Left lung (tissue), 10 donors: Measurements from ENCODE around the gene LTBP2. TPM values are rescaled to one million over a fixed set of nuclear protein-coding genes. Genes with fewer than 3 reads are reported as not detected.

ENCODE experiments used
- ATAC-seq: fragments of 200-7000 bp; cut with Tn5 transposase; one replicate; pipeline ENCODE4 v1.9.1; 2020; ENCODE audit warnings: moderate library complexity
- DNase-seq, 4 donors: peaks; one replicate each; pipeline ENCODE4 v3.0.0-alpha.2; 2013 to 2020
- H3K27ac ChIP-seq, 2 donors: fragments of 200-600 bp; sonication (generic) in 1 of 2; one replicate each; pipeline versions ENCODE4 v1.5.0 to v1.8.0; 2020 to 2021
- H3K27me3 ChIP-seq, 2 donors: fragments of 200-600 bp; sonication (generic) in 1 of 2; one replicate each; pipeline versions ENCODE4 v1.5.0 to v1.8.0; 2020 to 2021
- H3K36me3 ChIP-seq, 2 donors: fragments of 200-600 bp; sonication (generic) in 1 of 2; one replicate each; pipeline versions ENCODE4 v1.5.0 to v1.8.0; 2020 to 2021
- H3K4me1 ChIP-seq, 2 donors: fragments of 200-600 bp; one replicate each; pipeline ENCODE4 v1.8.0; 2021
- H3K4me3 ChIP-seq, 2 donors: fragments of 200-600 bp; sonication (generic) in 1 of 2; one replicate each; pipeline versions ENCODE4 v1.5.0 to v1.8.0; 2020 to 2021; ENCODE audit warnings: mild to moderate bottlenecking in 1 of 2
- H3K9me3 ChIP-seq, 2 donors: fragments of 200-600 bp; sonication (generic) in 1 of 2; one replicate each; pipeline versions ENCODE4 v1.5.0 to v1.8.0; 2020 to 2021
- CTCF ChIP-seq, 2 donors: fragments of 200-600 bp; sonication (generic) in 1 of 2; IDR thresholded peaks; one replicate each; pipeline versions ENCODE4 v1.5.0 to v1.8.0; 2021; ENCODE audit warnings: antibody characterized with exemption in 2 of 2
- intact Hi-C, 2 donors: fragments of 100-400 bp; cut with DNase I; formaldehyde crosslinking; loops; one replicate each; pipeline versions ENCODE4 v1.11.2 to v1.14.2; 2022
- polyA plus RNA-seq, 6 donors: library from polyadenylated mRNA; unstranded; fragments of 120-200 nt; gene quantifications; one replicate each; pipeline ENCODE4 v1.2.1, GENCODE V29; 2013; ENCODE audit not compliant: insufficient read length in 6 of 6
- total RNA-seq, 2 donors: library from RNA; stranded (reverse); fragmentation: NEBNext Ultra II Directional; extraction: Animal tissue kit (Norgen Biotek cat#: 25700); gene quantifications; one replicate each; pipeline ENCODE4 v1.2.1, GENCODE V29; 2021
- donor health status: DM: no; HTN: yes; CAD: no.
- donor health status: DM: no; HTN: no; CAD: no.

LTBP2 gene
- total and polyA plus RNA-seq, 8 donors, result 14.0 to 154 (median 19.3) TPM

- no peak overlapping the region for H3K27ac ChIP-seq
- no peak for DNase-seq
- no peak for ATAC-seq
- no peak overlapping the region for H3K4me3 ChIP-seq
- no peaks in the 10 kb centered on the region for H3K27me3 ChIP-seq
- H3K9me3 ChIP-seq, result no peaks in the 10 kb centered on the region
- intact Hi-C loops, result no loop called here
- TF ChIP-seq CTCF (IDR thresholded peaks at IDR 0.05), result no peak
- H3K36me3 ChIP-seq, result no peaks in the 10 kb centered on the region
- H3K4me1 ChIP-seq, result peaks cover 11 to 12% of the 10 kb centered on the region in 2 donors
These were observed 93.8 kb downstream of the LTBP2 start for GRCh38 chr14:74518221-74518620.

- H3K27ac ChIP-seq, result no peak overlapping the region
- H3K4me1 ChIP-seq, result peaks cover 11 to 12% of the 10 kb centered on the region in 2 donors
- no peaks in the 10 kb centered on the region for H3K27me3 ChIP-seq
- no peaks in the 10 kb centered on the region for H3K9me3 ChIP-seq
- TF ChIP-seq CTCF (IDR thresholded peaks at IDR 0.05), result no peak
- H3K4me3 ChIP-seq, result no peak overlapping the region
- ATAC-seq (no peak), DNase-seq (no peak)
- H3K36me3 ChIP-seq, result no peaks in the 10 kb centered on the region
- intact Hi-C loops, result no loop called here
These were observed 94.3 kb downstream of the LTBP2 start for GRCh38 chr14:74517731-74518130.

- Histone ChIP-seq H3K4me1 (peaks cover 11 to 12% of the 10 kb centered on the region in 2 donors), H3K27me3 (no peaks in the 10 kb centered on the region), H3K4me3 (no peak overlapping the region), H3K36me3 (no peaks in the 10 kb centered on the region), H3K27ac (no peak overlapping the region), H3K9me3 (no peaks in the 10 kb centered on the region)
- ATAC-seq, result no peak
- DNase-seq, result no peak
- TF ChIP-seq CTCF (IDR thresholded peaks at IDR 0.05), result no peak
- intact Hi-C loops, result no loop called here
These were observed 95.4 kb downstream of the LTBP2 start for GRCh38 chr14:74516451-74517160.

- no peak for TF ChIP-seq CTCF (IDR thresholded peaks at IDR 0.05)
- no peaks in the 10 kb centered on the region for H3K9me3 ChIP-seq
- DNase-seq (no peak), ATAC-seq (no peak)
- H3K27ac ChIP-seq, result no peak overlapping the region
- H3K27me3 ChIP-seq, result no peaks in the 10 kb centered on the region
- intact Hi-C loops, result no loop called here
- H3K36me3 ChIP-seq, result no peaks in the 10 kb centered on the region
- no peak overlapping the region for H3K4me3 ChIP-seq
- H3K4me1 ChIP-seq, result peaks cover 11 to 12% of the 10 kb centered on the region in 2 donors
These were observed 96.1 kb downstream of the LTBP2 start for GRCh38 chr14:74515891-74516412.

- H3K27me3 ChIP-seq, result no peaks in the 10 kb centered on the region
- intact Hi-C loops, result no loop called here
- DNase-seq (peak in 1 of 4 donors; percentile 56), ATAC-seq (peak; percentile 52)
- peaks cover 11 to 12% of the 10 kb centered on the region in 2 donors for H3K4me1 ChIP-seq
- H3K27ac ChIP-seq, result peak overlapping the region; percentile 13 to 63
- no peaks in the 10 kb centered on the region for H3K9me3 ChIP-seq
- TF ChIP-seq CTCF (IDR thresholded peaks at IDR 0.05), result no peak
- H3K4me3 ChIP-seq, result no peak overlapping the region
- no peaks in the 10 kb centered on the region for H3K36me3 ChIP-seq
These were observed 97.5 kb downstream of the LTBP2 start for GRCh38 chr14:74514471-74514941.
